Right lobe of liver (tissue), 6 donors: ENCODE measurements around the gene KRT33B. TPM values are rescaled to one million over a fixed set of nuclear protein-coding genes. Genes with fewer than 3 reads are reported as not detected.

Source experiments
- ATAC-seq, 4 donors: fragments of 200-7000 bp; cut with Tn5 transposase; one replicate each; pipeline ENCODE4 v1.9.1; 2020; ENCODE audit warnings: mild to moderate bottlenecking in 4 of 4, moderate library complexity in 4 of 4
- DNase-seq, 3 donors: peaks; one replicate each; pipeline ENCODE4 v3.0.0-alpha.2; 2020
- H3K27ac ChIP-seq, 3 donors: fragments of 200-600 bp; one replicate each; pipeline ENCODE4 v1.8.0; 2022
- H3K27me3 ChIP-seq, 2 donors: fragments of 200-600 bp; one replicate each; pipeline ENCODE4 v1.8.0; 2022
- H3K36me3 ChIP-seq, 4 donors: fragments of 200-600 bp; sonication (generic) in 1 of 4; one replicate each; pipeline versions ENCODE4 v1.5.1 to v1.8.0; 2017 to 2022; ENCODE audit warnings: control low read depth in 1 of 4
- H3K4me1 ChIP-seq, 4 donors: fragments of 200-600 bp; sonication (generic) in 1 of 4; one replicate each; pipeline versions ENCODE4 v1.5.1 to v1.8.0; 2017 to 2022; ENCODE audit warnings: control low read depth in 1 of 4
- H3K4me3 ChIP-seq, 3 donors: fragments of 200-600 bp; one replicate each; pipeline ENCODE4 v1.8.0; 2022
- H3K9me3 ChIP-seq, 4 donors: fragments of 200-600 bp; sonication (generic) in 1 of 4; one replicate each; pipeline versions ENCODE4 v1.5.1 to v1.8.0; 2017 to 2022; ENCODE audit warnings: control low read depth in 1 of 4
- CTCF ChIP-seq, 4 donors: fragments of 200-600 bp in 3 of 4; fragments of 450-650 bp in 1 of 4; IDR thresholded peaks; one replicate each; pipeline versions ENCODE4 v1.5.1 to v1.8.0; 2016 to 2022; ENCODE audit warnings: antibody characterized with exemption in 4 of 4, mild to moderate bottlenecking in 2 of 4
- POLR2A ChIP-seq: fragments of 450-650 bp; IDR thresholded peaks from one replicate; pipeline ENCODE4 v1.6.1; 2017; ENCODE audit warnings: antibody characterized with exemption, mild to moderate bottlenecking
- WGBS: methylation state at CpG from one replicate; pipeline ENCODE4 v1.1.6; 2018; ENCODE audit warnings: low coverage, low lambda C conversion rate; ENCODE audit not compliant: insufficient coverage; ENCODE audit errors: missing lambda C conversion rate; 5-methylcytosine and 5-hydroxymethylcytosine counted together
- intact Hi-C, 2 donors: fragments of 100-400 bp; cut with DNase I; formaldehyde crosslinking; loops; one replicate each; pipeline versions ENCODE4 v1.11.2 to v1.14.1; 2022
- long read RNA-seq: library from polyadenylated mRNA; unstranded; transcript quantifications from one replicate; pipeline ENCODE4 v2.0.0, GENCODE V29; 2019
- total RNA-seq, 6 experiments: library from RNA; depleted of rRNA in 2 of 6; stranded (reverse); fragments of >200 nt in 2 of 6; fragmentation: NEBNext Ultra II Directional in 3 of 6; extraction: Animal tissue kit (Norgen Biotek cat#: 25700) in 3 of 6; gene quantifications; one replicate each; pipeline versions ENCODE4 v1.1.0 to v1.2.4, GENCODE V29; 2016 to 2023
- donor health status: DM: no; HTN: yes; CAD: no.
- donor health status: DM: no; HTN: no; CAD: no.
- donor health status: DM: no; HTN: no; CAD: no.
- donor health status: DM: no; HTN: yes; CAD: no.
- donor health status: DM: no; HTN: yes; CAD: no.

KRT33B gene
- total RNA-seq, result not detected
- long read RNA-seq, result 0 reads

- TF ChIP-seq POLR2A (no peak), CTCF (IDR thresholded peaks at IDR 0.05) (no peak)
- Histone ChIP-seq H3K4me3 (no peak within 1 kb of the TSS), H3K9me3 (no peaks in the 10 kb centered on the region), H3K27me3 (no peaks in the 10 kb centered on the region), H3K27ac (no peak within 1 kb of the TSS), H3K4me1 (no peaks in the 10 kb centered on the region), H3K36me3 (no peaks in the 10 kb centered on the region)
- WGBS, result no CpG with 5 or more reads among the region's 1 CpG
- no peak for ATAC-seq
- DNase-seq, result no peak
- intact Hi-C loops, result no loop called here
These were observed at the start of gene KRT33B for GRCh38 chr17:41369713-41370112. KRT33B (minus strand) TSS chr17:41369813; CDS start chr17:41369750, 63 bp downstream.

GRCh38 chr17:41418116-41418860 is 48.7 kb upstream of the KRT33B start:
- H3K9me3 ChIP-seq, result no peaks in the 10 kb centered on the region
- no peak for ATAC-seq
- peaks cover 0 to 23% (median 6%) of the 10 kb centered on the region in 4 donors for H3K4me1 ChIP-seq
- H3K27ac ChIP-seq, result no peak overlapping the region
- H3K4me3 ChIP-seq, result no peak overlapping the region
- no peaks in the 10 kb centered on the region for H3K27me3 ChIP-seq
- no peaks in the 10 kb centered on the region for H3K36me3 ChIP-seq
- TF ChIP-seq CTCF (IDR thresholded peaks at IDR 0.05) (no peak), POLR2A (no peak)
- intact Hi-C loops, result no loop called here
- WGBS, result 85% methylated on average over 5 of the region's 7 CpGs
- no peak for DNase-seq

- Histone ChIP-seq H3K4me1 (peaks cover 0 to 23% (median 6%) of the 10 kb centered on the region in 4 donors), H3K27me3 (no peaks in the 10 kb centered on the region), H3K4me3 (no peak overlapping the region), H3K9me3 (no peaks in the 10 kb centered on the region), H3K27ac (no peak overlapping the region), H3K36me3 (no peaks in the 10 kb centered on the region)
- peak in 1 of 4 donors; percentile 11 for TF ChIP-seq CTCF (IDR thresholded peaks at IDR 0.05)
- TF ChIP-seq POLR2A, result no peak
- intact Hi-C loops, result no loop called here
- 60% methylated on average over 3 of the region's 4 CpGs for WGBS
- ATAC-seq (no peak), DNase-seq (no peak)
These were observed 48.0 kb upstream of the KRT33B start for GRCh38 chr17:41417576-41418015.

GRCh38 chr17:41417127-41417526 is 47.5 kb upstream of the KRT33B start:
- no peak for ATAC-seq
- intact Hi-C loops, result no loop called here
- H3K27ac ChIP-seq, result no peak overlapping the region

More at GRCh38 chr17:41417127-41417526, 47.5 kb upstream of the KRT33B start:
- Histone ChIP-seq H3K4me1 (peaks cover 0 to 23% (median 6%) of the 10 kb centered on the region in 4 donors), H3K4me3 (no peak overlapping the region), H3K36me3 (no peaks in the 10 kb centered on the region), H3K9me3 (no peaks in the 10 kb centered on the region), H3K27me3 (no peaks in the 10 kb centered on the region)
- 80% methylated on average over 4 of the region's 6 CpGs for WGBS
- no peak for DNase-seq
- TF ChIP-seq POLR2A (no peak), CTCF (IDR thresholded peaks at IDR 0.05) (no peak)
